H1 (cell line): Measurements from ENCODE around the gene PCSK4. TPM values are rescaled to one million over a fixed set of nuclear protein-coding genes. Genes with fewer than 3 reads are reported as not detected.

Source experiments
- CTCF ChIA-PET: fragments of 300-600 bp; sonication (Branson Sonifier 250); formaldehyde crosslinking; loops from one replicate; lab custom pipeline; 2021; ENCODE audit not compliant: partially characterized antibody; lab: Charles Lee
- POLR2A ChIA-PET: fragments of 300-600 bp; sonication (Branson Sonifier 250); formaldehyde crosslinking; loops from one replicate; lab custom pipeline; 2021; ENCODE audit warnings: inconsistent platforms; ENCODE audit not compliant: partially characterized antibody; lab: Charles Lee
- DNase-seq, 2 experiments: peaks; one replicate each; pipeline versions ENCODE4 v3.0.0 to v3.0.0-alpha.2; 2010 to 2022; ENCODE audit warnings: low spot score in 2 of 2, low read depth in 1 of 2, mixed read lengths in 1 of 2
- FAIRE-seq: peaks from 2 replicates; lab custom pipeline; 2011; peaks lifted over from hg19 to GRCh38; lab: Jason Lieb, UNC
- H2AFZ ChIP-seq: 2 replicates; pipeline ENCODE4 v1.8.1; 2012; ENCODE audit warnings: low read length, inconsistent platforms
- H2AK5ac ChIP-seq: 2 replicates; pipeline ENCODE4 v1.6.1; 2013; ENCODE audit warnings: low read depth, low read length
- H2BK120ac ChIP-seq: replicated peaks from 2 replicates; pipeline ENCODE3; 2013; ENCODE audit warnings: low read depth, low read length, inconsistent platforms
- H2BK12ac ChIP-seq: 2 replicates; pipeline ENCODE4 v1.6.1; 2013; ENCODE audit warnings: low read depth, low read length
- H2BK15ac ChIP-seq: 2 replicates; pipeline ENCODE4 v1.6.1; 2013; ENCODE audit warnings: low read length
- H2BK20ac ChIP-seq: 2 replicates; pipeline ENCODE4 v1.6.1; 2013; ENCODE audit warnings: low read length
- H2BK5ac ChIP-seq: 2 replicates; pipeline ENCODE4 v1.6.1; 2013; ENCODE audit warnings: low read depth, low read length
- H3K14ac ChIP-seq: 2 replicates; pipeline ENCODE4 v1.6.1; 2013; ENCODE audit warnings: inconsistent platforms; ENCODE audit not compliant: insufficient read length
- H3K18ac ChIP-seq: 2 replicates; pipeline ENCODE4 v1.6.1; 2013; ENCODE audit warnings: low read length; ENCODE audit errors: extremely low read depth
- H3K23ac ChIP-seq: 2 replicates; pipeline ENCODE4 v1.6.1; 2013; ENCODE audit warnings: inconsistent platforms; ENCODE audit not compliant: insufficient read length
- H3K23me2 ChIP-seq: 2 replicates; pipeline ENCODE4 v1.6.1; 2013; ENCODE audit warnings: low read depth, low read length
- H3K27ac ChIP-seq: 2 replicates; pipeline ENCODE4 v1.6.1; 2011; ENCODE audit warnings: low read depth, low read length, inconsistent platforms
- H3K27me3 ChIP-seq, 4 experiments: replicated peaks in 1 of 4; 1 replicate in 1 of 4; 2 replicates in 3 of 4; pipeline versions ENCODE4 v1.6.1 to v1.8.1; 2011 to 2013; ENCODE audit warnings: low read length in 3 of 4, mild to moderate bottlenecking in 3 of 4, inconsistent platforms in 2 of 4, mixed read lengths in 2 of 4, moderate library complexity in 1 of 4; ENCODE audit not compliant: control insufficient read depth in 3 of 4, insufficient read depth in 3 of 4; ENCODE audit errors: extremely low read depth in 1 of 4
- H3K36me3 ChIP-seq, 4 experiments: 2 replicates each; pipeline versions ENCODE4 v1.6.1 to v1.8.1; 2011 to 2013; ENCODE audit warnings: mild to moderate bottlenecking in 4 of 4, low read length in 3 of 4, moderate library complexity in 2 of 4, control low read depth in 1 of 4, inconsistent platforms in 1 of 4; ENCODE audit not compliant: insufficient read depth in 4 of 4, control insufficient read depth in 2 of 4
- H3K4ac ChIP-seq: replicated peaks from 2 replicates; pipeline ENCODE3; 2013; ENCODE audit warnings: low read length, low read depth, mixed read lengths, inconsistent platforms; ENCODE audit not compliant: insufficient read length
- H3K4me1 ChIP-seq, 4 experiments: replicated peaks in 1 of 4; 1 replicate in 1 of 4; 2 replicates in 3 of 4; pipeline versions ENCODE4 v1.6.1 to v1.8.1; 2011 to 2013; ENCODE audit warnings: low read length in 3 of 4, inconsistent platforms in 2 of 4, mixed read lengths in 1 of 4; ENCODE audit not compliant: insufficient read depth in 4 of 4, control insufficient read depth in 3 of 4
- H3K4me2 ChIP-seq, 2 experiments: 2 replicates each; pipeline versions ENCODE4 v1.6.1 to v1.8.1; 2011 to 2013; ENCODE audit warnings: low read depth in 2 of 2, low read length in 2 of 2, control low read depth in 1 of 2, inconsistent platforms in 1 of 2, mild to moderate bottlenecking in 1 of 2; ENCODE audit not compliant: insufficient read depth in 1 of 2
- H3K4me3 ChIP-seq, 4 experiments: fragments of 200-600, 300-600 bp in 1 of 4; sonication (generic), shearing (Covaris generic), sonication (Bioruptor Twin) in 1 of 4; 2 replicates each; pipeline versions ENCODE4 v1.5.1 to v1.8.1; 2011 to 2016; ENCODE audit warnings: low read length in 4 of 4, low read depth in 3 of 4, control low read depth in 2 of 4, inconsistent platforms in 2 of 4, mild to moderate bottlenecking in 2 of 4, mixed read lengths in 1 of 4, moderate library complexity in 1 of 4; ENCODE audit not compliant: insufficient read depth in 2 of 4; ENCODE audit errors: extremely low read depth in 1 of 4
- H3K56ac ChIP-seq: replicated peaks from 2 replicates; pipeline ENCODE3; 2013; ENCODE audit warnings: low read depth, mild to moderate bottlenecking, mixed read lengths, low read length, inconsistent platforms; ENCODE audit not compliant: insufficient read length
- H3K79me1 ChIP-seq: 2 replicates; pipeline ENCODE4 v1.6.1; 2013; ENCODE audit warnings: low read depth, low read length, control low read depth
- H3K79me2 ChIP-seq, 2 experiments: 2 replicates each; pipeline versions ENCODE4 v1.6.1 to v1.8.1; 2012 to 2013; ENCODE audit warnings: low read length in 2 of 2, mild to moderate bottlenecking in 2 of 2, inconsistent platforms in 1 of 2; ENCODE audit not compliant: insufficient read depth in 2 of 2, control insufficient read depth in 1 of 2
- H3K9ac ChIP-seq, 4 experiments: replicated peaks in 1 of 4; 1 replicate in 1 of 4; 2 replicates in 3 of 4; pipeline versions ENCODE4 v1.6.1 to v1.8.1; 2011 to 2013; ENCODE audit warnings: low read depth in 3 of 4, low read length in 3 of 4, control low read depth in 2 of 4, mild to moderate bottlenecking in 2 of 4, moderate library complexity in 2 of 4, inconsistent platforms in 1 of 4; ENCODE audit errors: extremely low read depth in 1 of 4
- H3K9me3 ChIP-seq, 2 experiments: 2 replicates each; pipeline versions ENCODE4 v1.6.1 to v1.8.1; 2012 to 2013; ENCODE audit warnings: mild to moderate bottlenecking in 2 of 2, moderate library complexity in 2 of 2, control low read depth in 1 of 2, inconsistent platforms in 1 of 2, low read depth in 1 of 2, low read length in 1 of 2, mixed read lengths in 1 of 2; ENCODE audit not compliant: insufficient read depth in 2 of 2
- H4K20me1 ChIP-seq, 2 experiments: replicated peaks in 1 of 2; 2 replicates each; pipeline versions ENCODE3 to v1.8.1; 2011 to 2013; ENCODE audit warnings: inconsistent platforms in 2 of 2, low read length in 2 of 2, mild to moderate bottlenecking in 1 of 2; ENCODE audit not compliant: insufficient read depth in 2 of 2, control insufficient read depth in 1 of 2
- H4K5ac ChIP-seq: 2 replicates; pipeline ENCODE4 v1.6.1; 2013; ENCODE audit warnings: low read length, low read depth, mixed read lengths, inconsistent platforms; ENCODE audit not compliant: insufficient read length
- H4K8ac ChIP-seq: 2 replicates; pipeline ENCODE4 v1.8.0; 2013; ENCODE audit warnings: mild to moderate bottlenecking, moderate library complexity, low read length, inconsistent platforms; ENCODE audit not compliant: insufficient read depth; ENCODE audit errors: extremely low read depth
- H4K91ac ChIP-seq: replicated peaks from 2 replicates; pipeline ENCODE3; 2013; ENCODE audit warnings: low read length, mixed read lengths, inconsistent platforms; ENCODE audit not compliant: insufficient read length
- BCL11A ChIP-seq, 2 experiments: IDR thresholded peaks; one replicate each; pipeline ENCODE4 v1.6.1; 2011; ENCODE audit warnings: low read depth in 2 of 2, low read length in 2 of 2, mild to moderate bottlenecking in 2 of 2
- BRCA1 ChIP-seq: IDR thresholded peaks from 2 replicates; pipeline ENCODE4 v1.6.1; 2012; ENCODE audit warnings: low read depth, low read length, improper control_type of control experiment
- CHD2 ChIP-seq: IDR thresholded peaks from 2 replicates; pipeline ENCODE4 v1.6.1; 2012; ENCODE audit warnings: low read length, improper control_type of control experiment
- JUN ChIP-seq: IDR thresholded peaks from 2 replicates; pipeline ENCODE4 v1.6.1; 2011; ENCODE audit warnings: low read depth, mild to moderate bottlenecking, improper control_type of control experiment, low read length
- KDM1A ChIP-seq: fragments of 200-600, 300-600 bp; sonication (generic); IDR thresholded peaks from 2 replicates; pipeline ENCODE4 v1.7.1; 2016; ENCODE audit warnings: mild to moderate bottlenecking, low read length, borderline replicate concordance
- KDM5A ChIP-seq: fragments of 200-600 bp; IDR thresholded peaks from 2 replicates; pipeline ENCODE4 v1.7.1; 2012; ENCODE audit warnings: mild to moderate bottlenecking, low read length, inconsistent platforms, mixed read lengths
- POLR2AphosphoS5 ChIP-seq: IDR thresholded peaks from 2 replicates; pipeline ENCODE4 v1.6.1; 2011; ENCODE audit warnings: low read depth, low read length
- RAD21 ChIP-seq, 2 experiments: IDR thresholded peaks in 1 of 2; conservative IDR thresholded peaks in 1 of 2; 2 replicates each; pipeline ENCODE4 v1.6.1; 2011; ENCODE audit warnings: low read depth in 2 of 2, low read length in 2 of 2, improper control_type of control experiment in 1 of 2, inconsistent platforms in 1 of 2, mild to moderate bottlenecking in 1 of 2, moderate library complexity in 1 of 2
- SP4 ChIP-seq: IDR thresholded peaks from 2 replicates; pipeline ENCODE4 v1.6.1; 2012; ENCODE audit warnings: low read length, inconsistent platforms
- SUZ12 ChIP-seq: fragments of 200-600 bp; sonication (generic); IDR thresholded peaks from 2 replicates; pipeline ENCODE4 v1.6.1; 2012; ENCODE audit warnings: mild to moderate bottlenecking, inconsistent platforms, low read length, moderate library complexity, mixed read lengths
- ZNF274 ChIP-seq: IDR thresholded peaks from 2 replicates; pipeline ENCODE4 v1.7.0; 2012; ENCODE audit warnings: low read length, borderline replicate concordance; ENCODE audit errors: extremely low read depth
- WGBS, 2 experiments: shearing (Covaris generic) in 1 of 2; methylation state at CpG; one replicate each; pipeline versions ENCODE4 v1.1.6 to v1.1.7; 2013 to 2015; ENCODE audit warnings: low lambda C conversion rate in 2 of 2, mixed read lengths in 2 of 2, inconsistent platforms in 1 of 2, low coverage in 1 of 2, missing lambda C conversion rate in 1 of 2; ENCODE audit not compliant: insufficient replicate concordance in 2 of 2, insufficient coverage in 1 of 2, insufficient read length in 1 of 2; ENCODE audit errors: extremely low coverage in 1 of 2, missing lambda C conversion rate in 1 of 2; 5-methylcytosine and 5-hydroxymethylcytosine counted together
- polyA plus RNA-seq, 7 experiments: library from polyadenylated mRNA; depleted of rRNA in 3 of 7; stranded (reverse) in 5 of 7; unstranded in 2 of 7; fragments of >200 nt in 5 of 7; fragments of 200-250 nt in 2 of 7; gene quantifications; 1 replicate in 5 of 7; 2 replicates in 1 of 7; 4 replicates in 1 of 7; pipeline versions ENCODE4 v1.2.1 to v1.2.3, GENCODE V29; 2011 to 2013; ENCODE audit warnings: missing spikeins in 2 of 7, mixed read lengths in 2 of 7
- total RNA-seq: library from RNA; stranded (reverse); fragmentation: NEBNext Ultra II Directional; extraction: Animal tissue kit (Norgen Biotek cat#: 25700); gene quantifications from 2 replicates; pipeline ENCODE4 v1.2.1, GENCODE V29; 2021

The PCSK4 gene
- total and polyA plus RNA-seq, 2 of the 8 experiments (the other 6 are each of a cell fraction or from before 2014, with no cell fraction given) = 9.8 to 10.7 TPM

GRCh38 chr19:1513499-1514294 is 23.5 kb upstream of the PCSK4 start:
- 0 out of 2 replicates have a peak overlapping the region, but pooled peaks have one; percentile 51 for H4K8ac ChIP-seq
- ChIA-PET POLR2A (interaction anchor here (0.5 to 1.6 kb wide), 2 partner anchors 28 to 232 kb away, joined by 3 read pairs; no protein-coding TSS in a partner anchor), CTCF (interaction anchor here (1.0 to 2.2 kb wide), 3 partner anchors 31 to 40 kb away, joined by 3 to 6 read pairs (median 4); no protein-coding TSS in a partner anchor)
- no peaks in the 10 kb centered on the region; the same call in 1 of the 2 replicates for H3K23me2 ChIP-seq
- peak overlapping the region in 1 of 2 experiments; percentile 60; a peak in 2 of 4 replicates for H3K4me2 ChIP-seq
- H3K27ac ChIP-seq = no peak overlapping the region
- peak in 1 of 2 experiments; percentile 82 for DNase-seq
- no peaks in the 10 kb centered on the region for H3K79me2 ChIP-seq
- no peak overlapping the region for H2BK120ac ChIP-seq
- no peaks in the 10 kb centered on the region for H3K79me1 ChIP-seq
- H3K23ac ChIP-seq = no peak overlapping the region
- H2BK12ac ChIP-seq = no peak overlapping the region
- peak overlapping the region; percentile 29; the same call in 1 of the 2 replicates for H2BK15ac ChIP-seq
- H3K4ac ChIP-seq = no peak overlapping the region
- no peak overlapping the region for H2BK5ac ChIP-seq
- H3K9ac ChIP-seq = no peak overlapping the region
- no peak overlapping the region for H3K14ac ChIP-seq
- H3K36me3 ChIP-seq = no peaks in the 10 kb centered on the region
- H4K91ac ChIP-seq = no peak overlapping the region
- H3K4me1 ChIP-seq = no peaks in the 10 kb centered on the region; a peak in 1 of 7 replicates
- H3K27me3 ChIP-seq = peaks cover 0 to 10% (median 6%) of the 10 kb centered on the region in 4 experiments; a peak in 5 of 7 replicates
- no peaks in the 10 kb centered on the region for H3K9me3 ChIP-seq
- H3K4me3 ChIP-seq = peak overlapping the region in 2 of 4 experiments; percentile 8 to 55; a peak in 3 of 8 replicates
- peaks cover 0 to 6% of the 10 kb centered on the region in 2 experiments for H4K20me1 ChIP-seq
- H4K5ac ChIP-seq = no peak overlapping the region
- no peak for FAIRE-seq
- H2AFZ ChIP-seq = no peak overlapping the region
- 25% methylated on average over 26 of the region's 52 CpGs; no CpG with 5 or more reads in 1 of the 2 experiments for WGBS, 2 experiments
- H2AK5ac ChIP-seq = no peak overlapping the region
- no peak overlapping the region for H2BK20ac ChIP-seq
- no peak overlapping the region for H3K18ac ChIP-seq
- no peak overlapping the region for H3K56ac ChIP-seq
- TF ChIP-seq JUN (no peak), ZNF274 (no peak), KDM1A (peak; percentile 76; the same call in 1 of the 2 replicates), SP4 (no peak), POLR2AphosphoS5 (no peak), CHD2 (no peak), BRCA1 (no peak), KDM5A (no peak), SUZ12 (no peak), RAD21 (IDR thresholded peaks at IDR 0.05 in 1 of 2, conservative IDR thresholded peaks at IDR 0.05 in 1 of 2; ENCODE audit: low read depth in 2 of 2, low read length in 2 of 2) (peak; percentile 19 to 52; a peak in 3 of 4 replicates), BCL11A (IDR thresholded peaks at IDR 0.05; ENCODE audit: low read depth in 2 of 2, low read length in 2 of 2) (no peak)
